ENCODE data around the gene SLC22A17.

SLC22A17 gene

DNA sequence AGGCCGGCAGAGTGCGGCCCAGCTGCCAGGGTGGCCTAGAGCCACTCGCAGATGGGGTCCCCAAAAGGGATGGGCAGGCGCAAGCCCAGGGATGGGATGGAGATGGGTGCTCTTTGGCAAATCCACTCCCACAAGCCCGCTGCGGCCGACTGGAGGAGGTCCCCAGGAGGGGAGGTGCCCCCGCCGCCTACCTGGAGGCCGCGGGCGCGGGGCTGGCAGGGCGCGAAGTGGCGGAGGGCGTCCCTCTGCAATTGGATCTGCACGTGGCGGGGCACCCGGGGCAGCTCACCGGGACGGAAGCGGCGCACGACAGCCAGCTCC, 50.8 kb downstream of the SLC22A17 start:
- no peak for TF ChIP-seq CTCF (conservative IDR thresholded peaks at IDR 0.05; ENCODE audit: low read length)
- no peak for DNase-seq (ENCODE audit: low read depth)
- peak overlapping the region; percentile 74 for H3K4me3 ChIP-seq (ENCODE audit: low read length)

DNA sequence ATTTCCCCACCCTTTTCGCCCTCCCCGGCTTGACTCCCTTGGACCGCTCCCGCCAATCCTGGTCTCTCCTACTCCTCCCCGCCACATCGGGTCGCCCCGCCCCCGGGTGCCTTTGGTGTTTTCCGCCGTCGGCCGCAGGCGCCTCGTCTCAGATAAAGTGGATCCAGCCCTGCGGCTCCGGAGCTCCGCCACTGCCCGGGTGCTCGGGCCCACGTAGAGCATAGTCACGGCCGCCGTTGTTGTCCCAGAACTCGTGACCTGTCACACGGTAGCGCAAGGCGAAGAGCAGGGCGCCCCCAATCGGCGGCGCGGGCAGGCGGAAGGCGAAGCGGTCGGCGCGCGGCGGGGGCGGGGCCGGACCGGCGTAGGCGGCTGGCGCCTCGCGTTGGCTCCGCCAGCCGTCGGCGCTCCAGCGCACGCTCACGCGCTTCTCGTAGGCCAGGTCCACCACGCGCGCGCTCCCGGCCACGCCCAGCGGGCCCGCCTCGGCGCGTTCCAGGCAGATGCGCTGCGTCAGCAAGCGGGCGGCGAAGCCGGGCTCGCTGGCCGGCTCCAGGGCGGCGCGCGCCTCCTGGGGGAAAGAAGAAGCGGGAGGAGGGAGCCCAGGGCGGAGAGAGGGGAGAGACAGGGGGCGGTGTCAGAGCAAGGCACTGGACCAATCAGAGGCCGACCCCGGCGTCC, 51.3 kb downstream of the SLC22A17 start:
- peak; percentile 57 for TF ChIP-seq CTCF (conservative IDR thresholded peaks at IDR 0.05; ENCODE audit: low read length)
- DNase-seq (ENCODE audit: low read depth) = peak; percentile 98
- peak overlapping the region; percentile 85 for H3K4me3 ChIP-seq (ENCODE audit: low read length)

GRCh38 chr14:23300687-23301223, 51.9 kb downstream of the SLC22A17 start:
- no peak for TF ChIP-seq CTCF (conservative IDR thresholded peaks at IDR 0.05; ENCODE audit: low read length)
- no peak for DNase-seq (ENCODE audit: low read depth)
- peak overlapping the region; percentile 85 for H3K4me3 ChIP-seq (ENCODE audit: low read length)

DNA sequence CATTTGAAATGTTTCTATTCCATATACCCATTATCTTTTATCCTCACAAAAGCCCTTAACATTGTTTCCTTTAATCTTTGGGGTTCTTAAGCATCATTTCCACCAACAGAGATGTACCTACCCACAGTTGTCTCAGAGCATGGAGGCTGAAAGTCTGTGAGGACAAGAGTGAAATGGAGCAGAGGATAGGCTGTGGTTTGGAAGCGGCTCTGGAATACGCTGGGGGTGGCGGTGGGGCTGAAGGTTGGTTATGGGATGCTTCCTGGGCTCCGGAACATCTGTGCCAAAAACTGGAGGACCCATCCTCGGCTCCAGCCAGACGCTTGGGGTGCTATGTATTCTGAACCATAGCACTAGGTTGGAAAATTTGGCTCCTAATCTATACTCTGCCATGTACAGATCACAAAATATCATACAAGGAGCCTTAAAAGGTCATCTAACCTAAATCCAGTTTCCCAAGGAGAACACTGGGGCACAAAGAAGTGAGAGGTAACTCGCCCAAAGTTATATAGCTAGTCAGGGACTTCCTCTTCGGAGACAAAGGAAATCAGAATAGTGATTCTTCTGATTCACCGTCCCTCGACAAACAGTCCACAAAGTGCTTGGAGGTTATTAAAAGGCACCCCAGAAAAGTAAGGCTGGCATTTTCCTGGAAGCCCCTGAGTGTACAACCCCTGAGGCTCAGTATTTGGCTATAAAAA, 52.6 kb downstream of the SLC22A17 start:
- H3K4me3 ChIP-seq (ENCODE audit: low read length) = peak overlapping the region; percentile 85
- no peak for DNase-seq (ENCODE audit: low read depth)
- TF ChIP-seq CTCF (conservative IDR thresholded peaks at IDR 0.05; ENCODE audit: low read length) = no peak

DNA sequence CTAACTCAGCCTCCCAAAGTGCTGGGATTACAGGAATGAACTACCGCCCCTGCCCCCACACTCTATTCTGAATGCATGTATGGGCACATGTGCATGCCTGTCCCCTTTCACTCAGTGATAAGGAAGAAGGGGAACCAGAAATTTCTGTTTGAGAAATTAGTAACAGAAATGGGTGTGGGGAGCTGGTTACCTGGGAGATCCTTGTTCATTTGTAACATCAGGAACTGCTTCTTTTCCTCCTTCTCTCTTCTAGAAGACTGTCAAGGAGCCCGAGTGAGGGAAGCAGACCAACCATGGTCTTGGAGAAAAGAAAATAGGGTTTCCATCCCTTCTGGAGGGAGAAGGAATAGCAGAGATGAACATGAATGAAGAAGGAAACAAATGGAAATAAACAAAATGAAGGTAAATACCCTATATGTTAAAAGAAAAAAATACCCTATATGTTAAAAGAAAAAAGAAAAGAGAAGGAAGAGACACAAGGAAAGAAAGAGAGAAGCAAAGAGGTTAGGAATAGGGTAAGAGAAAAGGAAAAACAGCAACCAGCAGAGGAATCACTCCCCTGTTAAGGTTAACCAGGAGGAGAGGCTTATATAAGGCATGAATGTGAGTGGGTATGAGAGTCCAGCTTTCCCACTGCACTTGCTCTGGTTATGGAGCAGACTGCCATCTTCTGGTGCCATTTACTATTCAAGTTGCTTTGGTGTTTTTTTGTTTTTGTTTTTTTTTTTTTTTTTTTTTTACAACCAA, 53.3 kb downstream of the SLC22A17 start:
- H3K4me3 ChIP-seq (ENCODE audit: low read length) = no peak overlapping the region
- peak; percentile 48 for TF ChIP-seq CTCF (conservative IDR thresholded peaks at IDR 0.05; ENCODE audit: low read length)
- peak; percentile 75 for DNase-seq (ENCODE audit: low read depth)

DNA sequence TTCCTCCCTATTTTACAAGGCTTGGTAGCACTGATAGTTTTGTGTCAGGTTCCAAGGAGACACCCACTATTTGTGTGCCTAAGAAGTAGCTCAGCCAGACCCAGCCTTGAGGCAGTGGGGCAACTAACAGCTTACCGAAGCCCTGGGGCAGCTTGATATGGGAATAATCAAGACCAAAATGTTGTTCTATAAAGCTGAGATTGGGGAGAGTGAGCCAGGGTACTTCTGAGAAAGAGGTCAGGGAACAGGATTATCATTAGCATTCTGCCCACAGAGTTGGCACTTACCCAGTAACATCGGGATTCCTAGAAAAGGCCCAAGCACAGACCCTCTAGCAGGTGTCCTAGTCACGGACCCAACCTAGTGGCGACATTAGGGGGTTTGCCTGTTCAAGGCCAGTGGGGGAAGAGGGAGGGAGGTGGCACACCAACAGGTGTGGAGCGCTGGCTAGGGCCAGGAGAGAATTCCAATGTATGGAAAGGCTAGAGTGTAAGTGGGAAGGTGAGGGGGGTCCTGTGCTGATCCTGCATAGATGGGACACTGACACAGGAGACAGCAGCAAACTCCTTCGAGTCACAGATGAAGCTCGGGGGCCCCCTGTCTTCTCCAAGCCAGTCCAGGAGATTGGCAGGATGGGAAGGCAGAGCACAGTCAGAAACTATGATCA, 54.9 kb downstream of the SLC22A17 start:
- no peak for DNase-seq (ENCODE audit: low read depth)
- no peak for TF ChIP-seq CTCF (conservative IDR thresholded peaks at IDR 0.05; ENCODE audit: low read length)
- no peak overlapping the region for H3K4me3 ChIP-seq (ENCODE audit: low read length)

Data from AG10803 (cell line).